Measurements from ENCODE around the gene SOX4.
"Not testable (repeated sequence)": the region's sequence is repeated elsewhere in the genome, so short reads cannot be mapped to it uniquely, and the experiment has no call there.

Gene SOX4

DNA sequence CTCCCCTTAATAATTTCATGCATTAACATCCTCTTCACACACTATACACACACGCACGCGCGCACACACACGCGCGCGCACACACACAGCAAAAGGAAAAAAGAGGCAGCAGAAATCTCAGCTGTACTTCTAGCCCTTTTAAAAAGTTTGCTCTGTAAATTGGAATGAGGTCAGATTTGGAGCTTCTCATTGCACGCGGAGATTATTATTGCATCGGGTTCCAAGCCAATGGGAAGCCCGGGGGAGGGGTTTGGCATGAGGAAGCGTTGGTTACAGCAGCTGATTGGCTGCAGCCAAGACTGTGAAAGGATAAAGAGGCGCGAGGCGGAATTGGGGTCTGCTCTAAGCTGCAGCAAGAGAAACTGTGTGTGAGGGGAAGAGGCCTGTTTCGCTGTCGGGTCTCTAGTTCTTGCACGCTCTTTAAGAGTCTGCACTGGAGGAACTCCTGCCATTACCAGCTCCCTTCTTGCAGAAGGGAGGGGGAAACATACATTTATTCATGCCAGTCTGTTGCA is at the start of gene SOX4:
TSS of gene SOX4 (plus strand) at position 340 of the 515 bp plus-strand sequence. CDS start 784 bp downstream, outside the sequence.
- peak; percentile 94 for FAIRE-seq

DNA sequence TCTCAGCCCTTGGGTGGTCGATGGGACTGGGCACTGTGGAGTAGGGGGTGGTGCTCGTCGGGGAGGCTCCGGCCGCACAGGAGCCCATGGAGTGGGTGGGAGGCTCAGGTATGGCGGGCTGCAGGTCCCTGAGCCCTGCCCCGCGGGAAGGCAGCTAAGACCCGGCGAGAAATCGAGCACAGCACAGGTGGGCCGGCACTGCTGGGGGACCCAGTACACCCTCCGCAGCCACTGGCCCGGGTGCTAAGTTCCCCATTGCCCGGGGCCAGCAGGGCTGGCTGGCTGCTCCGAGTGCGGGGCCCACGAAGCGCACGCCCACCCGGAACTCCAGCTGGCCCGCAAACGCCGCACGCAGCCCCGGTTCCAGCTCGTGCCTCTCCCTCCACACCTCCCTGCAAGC is 41.3 kb upstream of the SOX4 start:
- FAIRE-seq = not testable (repeated sequence)

DNA sequence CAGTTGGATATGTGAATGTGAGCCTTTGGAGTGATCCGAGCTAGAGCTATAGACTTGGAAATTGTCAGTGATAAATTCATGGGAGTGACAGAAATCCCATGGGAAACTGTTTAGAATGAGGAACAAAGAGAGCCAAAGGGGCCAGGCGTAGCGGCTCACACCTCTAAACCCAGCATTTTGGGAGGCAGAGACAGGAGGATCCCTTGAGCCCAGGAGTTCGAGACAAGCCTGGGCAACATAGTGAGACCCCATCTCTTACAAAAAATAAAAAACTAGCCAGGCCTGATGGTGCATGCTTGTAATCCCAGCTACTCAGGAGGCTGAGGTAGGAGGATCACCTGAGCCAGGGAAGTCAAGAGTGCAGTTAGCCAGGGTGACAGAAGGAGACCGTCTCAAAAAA is 39.3 kb upstream of the SOX4 start:
- no peak for FAIRE-seq

DNA sequence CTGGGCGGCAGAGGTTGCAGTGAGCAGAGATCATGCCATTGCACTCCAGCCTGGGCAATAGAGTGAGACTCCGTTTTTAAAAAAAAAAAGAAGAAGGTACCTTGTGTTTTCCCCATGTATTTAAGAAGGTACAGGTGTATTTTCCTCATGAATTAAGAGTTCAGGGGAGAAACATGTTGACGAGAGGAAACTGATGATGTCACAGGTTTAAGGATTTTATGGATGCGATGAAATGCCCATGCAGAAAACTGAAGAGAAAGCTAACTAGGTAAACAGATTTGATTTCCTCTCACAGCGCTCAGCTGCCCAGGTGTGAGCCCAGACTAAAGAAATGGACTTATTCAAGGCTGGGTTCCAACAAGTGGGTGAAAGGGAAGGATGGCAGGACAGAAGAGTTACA is 38.4 kb upstream of the SOX4 start:
- FAIRE-seq = no peak

DNA sequence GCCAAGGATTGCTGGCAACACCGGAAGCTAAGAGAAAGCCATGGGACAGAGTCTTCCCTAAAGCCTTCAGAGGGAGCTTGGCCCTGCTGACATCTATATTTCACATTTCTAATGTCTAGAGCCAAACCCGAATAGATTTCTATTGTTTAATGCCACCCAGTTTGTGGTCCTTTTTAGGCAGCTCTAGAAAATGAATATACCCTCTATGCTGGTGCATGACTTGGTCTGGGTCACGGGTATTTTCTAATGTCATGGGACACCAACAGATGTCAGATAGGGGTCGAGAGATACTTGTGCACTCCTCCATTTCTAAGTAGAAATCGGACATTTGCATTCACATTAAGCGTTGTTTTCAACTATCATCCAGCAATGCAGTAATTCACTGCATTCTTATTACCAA is 37.0 kb upstream of the SOX4 start:
- no peak for FAIRE-seq

DNA sequence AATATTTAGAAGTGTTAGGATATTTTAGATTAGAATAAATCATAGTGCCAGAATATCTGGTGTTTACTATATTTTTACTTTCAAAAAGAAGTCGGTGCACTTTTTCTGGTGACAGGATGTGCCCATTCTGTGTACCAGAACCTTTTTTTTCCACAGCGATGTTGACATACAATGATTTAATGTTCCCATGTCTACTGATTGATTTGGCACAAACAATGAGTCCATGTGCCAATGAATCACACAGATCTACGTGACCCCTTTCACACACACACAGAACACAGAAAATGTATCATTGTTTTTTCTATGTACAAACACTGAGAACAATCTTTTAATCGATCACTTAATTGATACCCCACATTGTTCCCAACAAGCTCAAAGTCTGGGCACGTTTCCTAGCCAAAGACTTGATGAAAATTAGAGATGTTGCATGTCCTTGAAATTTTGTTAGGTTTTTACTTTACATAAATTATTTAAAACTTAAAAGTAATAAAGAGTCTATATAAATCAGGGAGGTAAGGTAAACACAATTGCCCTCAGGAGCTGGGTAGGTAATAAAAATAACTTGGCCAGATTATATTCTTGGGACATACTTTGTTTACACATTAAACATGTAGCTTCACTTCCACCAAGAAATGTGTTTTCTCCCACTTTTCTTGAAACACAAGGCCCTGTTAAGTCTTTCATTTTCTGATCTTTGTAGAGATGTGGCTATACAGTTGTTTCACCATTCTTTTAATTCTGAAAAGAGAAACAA is 36.4 kb upstream of the SOX4 start:
- FAIRE-seq = no peak

DNA sequence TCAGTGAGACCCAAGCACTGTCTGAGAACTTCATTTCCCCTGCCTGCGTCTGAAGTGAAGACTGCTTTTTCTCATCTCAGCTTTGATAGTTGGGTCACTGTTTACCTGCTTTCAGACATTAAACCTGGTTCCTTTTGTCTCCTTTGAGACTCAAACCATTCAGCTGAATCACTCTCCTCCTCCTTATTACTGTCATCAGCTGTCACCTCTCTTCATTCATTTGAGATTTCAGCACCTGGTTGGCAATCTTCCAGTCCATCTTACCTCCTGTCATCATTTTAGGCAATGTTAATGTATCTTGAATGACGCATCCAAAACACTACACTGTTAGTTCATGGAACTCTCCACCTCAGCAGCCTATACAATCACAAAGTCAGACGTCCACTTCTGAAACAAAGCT is 34.3 kb upstream of the SOX4 start:
- FAIRE-seq = peak; percentile 13

DNA sequence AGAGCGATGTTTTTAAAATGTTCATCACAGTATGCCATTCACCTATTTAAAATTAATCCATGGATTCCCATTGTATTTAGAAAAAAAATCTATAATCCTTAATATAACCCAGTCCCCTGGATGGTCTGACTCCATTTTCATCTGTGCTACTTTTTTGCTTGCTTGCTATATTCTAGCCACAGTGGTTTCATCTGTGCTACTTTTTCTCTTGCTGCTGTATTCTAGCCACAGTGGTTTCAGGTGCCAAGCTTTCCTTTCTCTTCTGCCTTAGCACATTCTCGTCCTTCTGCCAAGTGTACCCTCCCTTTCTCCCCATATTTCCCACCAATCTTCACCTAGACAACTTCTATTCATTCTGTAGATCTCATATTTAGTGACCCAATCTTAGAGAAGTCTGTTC is 33.3 kb upstream of the SOX4 start:
- no peak for FAIRE-seq

DNA sequence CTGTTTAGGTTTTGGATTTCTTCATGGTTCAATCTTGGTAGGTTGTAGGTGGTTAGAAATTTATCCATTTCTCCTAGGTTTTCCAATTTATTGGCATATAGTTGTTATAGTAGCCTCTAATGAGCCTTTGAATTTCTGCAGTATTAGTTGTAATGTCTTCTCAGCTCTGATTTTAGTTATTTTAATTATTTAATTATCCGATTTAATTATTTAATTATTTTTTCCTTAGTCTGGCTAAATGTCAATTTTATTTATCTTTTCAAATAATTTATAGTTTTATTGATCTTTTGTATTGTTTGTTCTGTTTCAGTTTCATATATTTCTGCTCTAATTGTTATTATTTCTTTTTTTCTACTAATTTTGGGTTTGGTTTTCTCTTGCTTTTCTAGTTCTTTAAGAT is 28.1 kb upstream of the SOX4 start:
- FAIRE-seq = peak; percentile 70

DNA sequence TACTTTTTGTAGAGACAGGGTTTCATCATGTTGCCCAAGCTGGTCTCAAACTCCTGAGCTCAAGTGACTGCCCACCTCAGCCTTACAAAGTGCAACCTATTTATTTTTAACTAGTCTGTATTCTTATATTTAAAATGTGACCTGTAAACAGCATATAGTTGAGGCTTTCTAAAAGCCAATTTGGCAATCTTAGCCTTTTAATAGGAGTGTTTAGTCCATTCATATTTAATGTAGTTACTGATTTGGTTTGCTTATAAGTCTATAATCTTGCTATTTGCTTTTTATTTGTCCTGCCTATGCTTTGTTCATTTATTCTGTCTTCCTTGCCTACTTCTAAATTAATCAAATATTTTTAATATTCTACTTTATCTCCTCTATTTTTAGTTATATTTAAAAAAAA is 15.0 kb upstream of the SOX4 start:
- no peak for FAIRE-seq

DNA sequence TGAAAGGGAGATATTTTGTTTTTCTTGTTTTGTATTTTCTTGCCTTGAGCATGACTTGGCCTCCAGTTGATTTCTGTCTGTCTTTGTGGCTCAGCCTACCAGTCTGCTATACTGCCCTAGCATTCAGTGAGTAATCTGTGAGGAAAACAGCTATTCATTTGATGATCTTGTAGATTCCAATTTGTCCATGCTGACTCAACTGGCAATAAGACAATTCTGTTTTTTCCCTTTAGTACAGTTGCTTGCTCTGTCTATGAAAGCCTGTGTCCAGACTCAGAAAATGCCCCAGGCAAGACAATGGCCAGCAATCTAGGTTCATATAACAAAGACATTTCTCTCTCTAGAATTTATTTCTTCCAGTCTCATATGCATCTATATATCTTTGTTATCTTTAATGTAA is 10.9 kb upstream of the SOX4 start:
- FAIRE-seq = no peak

DNA sequence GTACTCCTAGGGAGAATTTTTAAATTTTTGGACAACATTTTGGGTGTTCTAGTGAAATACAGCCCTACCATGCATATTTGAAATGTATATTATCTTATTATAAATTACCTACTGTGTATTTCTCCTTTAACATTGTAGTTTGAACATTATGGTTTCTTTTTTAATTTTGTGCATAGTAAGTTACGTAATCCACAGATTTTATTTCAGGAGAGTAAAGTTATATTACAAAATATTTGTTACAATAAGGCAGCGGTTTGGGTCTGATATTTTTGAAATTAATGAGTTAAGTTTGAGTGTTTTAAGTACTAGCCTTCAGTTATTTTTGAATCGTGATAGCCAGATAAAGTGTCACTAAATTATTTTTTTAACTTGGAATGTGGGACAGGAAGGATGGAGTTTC is 7.3 kb upstream of the SOX4 start:
- no peak for FAIRE-seq

DNA sequence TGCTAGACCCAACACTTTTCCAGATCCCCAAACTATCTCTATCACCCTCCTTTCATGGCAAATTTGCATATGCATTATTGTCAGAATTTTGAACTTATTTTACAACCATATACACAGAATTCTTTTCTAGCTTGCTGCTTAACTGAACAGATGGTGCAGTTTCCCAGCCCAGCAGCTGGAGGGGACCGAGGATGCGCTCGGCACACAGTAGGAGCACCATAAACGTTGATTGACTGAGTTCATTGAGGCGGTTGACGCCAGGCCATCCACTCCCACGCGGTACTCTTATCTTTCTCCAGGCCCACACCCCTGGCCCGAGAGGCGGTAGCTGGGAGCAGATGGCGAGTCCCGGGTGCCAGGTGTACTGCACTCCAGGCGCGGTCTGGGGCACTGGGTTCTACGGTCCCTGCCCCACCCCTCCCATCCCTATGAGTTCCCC is 6.8 kb upstream of the SOX4 start:
- FAIRE-seq = no peak

DNA sequence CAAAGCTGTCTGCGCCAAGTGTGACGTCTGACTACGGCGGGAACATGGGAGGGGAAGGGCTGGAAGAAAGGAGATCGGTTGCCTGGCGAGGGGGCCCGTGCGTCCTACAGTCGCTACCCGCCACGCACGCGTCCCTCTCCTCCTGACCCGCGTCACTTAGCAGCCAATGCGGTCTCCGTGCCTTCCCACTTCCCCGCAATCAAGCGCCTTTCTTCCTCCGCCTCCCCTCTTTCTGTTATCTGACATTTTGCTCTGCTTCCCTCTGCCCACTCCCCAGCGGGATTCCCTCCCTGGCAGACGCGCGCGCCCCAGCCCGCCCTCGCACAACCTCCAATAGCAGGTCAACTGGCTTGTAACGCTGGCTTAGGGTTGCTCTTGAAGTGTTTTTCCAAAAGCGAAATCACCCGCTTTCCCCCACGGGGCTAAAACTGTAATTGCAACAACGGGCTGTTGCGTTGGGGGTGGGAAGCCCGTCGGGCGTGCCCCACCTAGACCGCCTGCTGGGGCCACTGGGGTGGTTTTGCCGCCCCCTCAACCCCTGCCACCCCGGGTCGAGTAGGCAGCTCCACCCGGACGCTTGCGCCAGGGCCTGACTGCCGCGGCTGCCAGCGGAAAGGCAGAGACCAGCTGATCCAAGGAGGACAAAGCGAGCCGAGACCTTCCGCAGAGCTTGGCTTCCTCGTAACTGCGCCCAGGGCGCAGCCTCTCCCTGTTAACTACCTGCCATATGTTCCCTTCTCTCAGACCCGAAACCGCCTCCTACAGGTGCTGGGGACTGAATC is 6.2 kb upstream of the SOX4 start:
- no peak for FAIRE-seq

DNA sequence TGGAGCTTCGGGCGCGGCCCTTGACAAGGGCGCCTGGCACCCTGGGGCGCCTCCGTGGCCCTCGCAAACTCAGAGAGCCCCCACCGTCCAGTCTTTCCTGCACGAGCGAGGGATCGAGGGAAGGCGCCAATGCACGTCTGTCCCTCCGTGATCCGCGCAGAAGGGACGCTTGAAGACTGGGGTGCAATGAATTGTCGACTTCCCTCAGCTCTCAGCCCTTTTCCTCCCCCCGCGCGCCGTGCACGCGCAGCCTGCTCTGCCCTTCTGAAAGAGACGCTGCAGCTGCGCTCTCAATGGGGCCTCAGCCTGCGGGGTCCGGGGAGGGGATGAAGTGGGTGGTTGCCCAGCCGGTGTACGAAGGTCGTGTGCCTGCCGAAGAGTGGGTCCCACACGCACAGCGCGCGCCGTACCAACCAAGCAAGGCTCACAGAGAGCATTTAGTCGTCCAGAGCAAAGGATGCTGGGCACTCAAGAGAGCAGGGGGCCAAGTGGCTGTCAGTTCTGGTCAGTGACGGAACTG is 5.5 kb upstream of the SOX4 start:
- no peak for FAIRE-seq

DNA sequence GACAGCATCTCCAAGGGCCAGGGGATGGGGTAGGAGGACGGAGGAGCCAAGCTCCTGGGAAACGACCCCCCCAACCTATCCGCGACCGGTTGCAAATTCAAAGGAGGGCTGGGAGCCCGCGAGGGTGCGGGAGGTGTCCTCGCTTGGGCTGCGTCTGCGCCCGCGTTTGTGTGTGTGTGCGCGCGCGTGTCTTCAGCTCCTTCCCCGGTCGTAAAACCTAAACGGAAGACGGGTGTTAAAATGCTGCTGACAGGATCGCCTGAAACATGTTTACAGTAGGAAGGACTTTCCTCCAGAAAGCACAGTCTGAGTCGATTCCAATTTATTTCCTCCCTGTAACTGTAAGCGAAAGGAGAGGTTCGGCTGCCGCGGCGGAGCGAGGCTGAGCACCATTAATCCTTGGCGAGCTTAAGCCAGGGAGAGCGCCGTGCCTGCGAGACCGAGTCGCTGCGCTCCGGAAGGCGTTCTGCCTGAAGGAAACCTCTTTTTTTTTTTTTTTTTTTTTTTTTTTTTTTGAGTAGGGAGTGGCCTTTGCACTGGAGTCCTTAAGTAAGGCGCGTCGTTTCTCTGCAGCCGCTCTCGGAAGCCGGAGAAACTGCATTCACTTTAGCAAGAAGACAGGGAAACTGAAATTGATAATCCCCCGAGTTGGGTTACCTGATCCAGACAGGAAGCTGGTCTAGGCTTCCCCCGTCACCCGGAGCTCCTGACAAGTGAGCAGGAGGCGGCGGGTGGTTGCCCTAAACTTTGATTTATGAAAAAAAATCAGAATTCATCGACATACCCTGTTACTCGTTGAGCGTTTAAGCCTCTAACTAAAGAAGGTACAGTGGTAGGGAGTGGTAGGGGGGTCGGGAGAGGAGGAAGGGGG is 4.8 kb upstream of the SOX4 start:
- FAIRE-seq = no peak

DNA sequence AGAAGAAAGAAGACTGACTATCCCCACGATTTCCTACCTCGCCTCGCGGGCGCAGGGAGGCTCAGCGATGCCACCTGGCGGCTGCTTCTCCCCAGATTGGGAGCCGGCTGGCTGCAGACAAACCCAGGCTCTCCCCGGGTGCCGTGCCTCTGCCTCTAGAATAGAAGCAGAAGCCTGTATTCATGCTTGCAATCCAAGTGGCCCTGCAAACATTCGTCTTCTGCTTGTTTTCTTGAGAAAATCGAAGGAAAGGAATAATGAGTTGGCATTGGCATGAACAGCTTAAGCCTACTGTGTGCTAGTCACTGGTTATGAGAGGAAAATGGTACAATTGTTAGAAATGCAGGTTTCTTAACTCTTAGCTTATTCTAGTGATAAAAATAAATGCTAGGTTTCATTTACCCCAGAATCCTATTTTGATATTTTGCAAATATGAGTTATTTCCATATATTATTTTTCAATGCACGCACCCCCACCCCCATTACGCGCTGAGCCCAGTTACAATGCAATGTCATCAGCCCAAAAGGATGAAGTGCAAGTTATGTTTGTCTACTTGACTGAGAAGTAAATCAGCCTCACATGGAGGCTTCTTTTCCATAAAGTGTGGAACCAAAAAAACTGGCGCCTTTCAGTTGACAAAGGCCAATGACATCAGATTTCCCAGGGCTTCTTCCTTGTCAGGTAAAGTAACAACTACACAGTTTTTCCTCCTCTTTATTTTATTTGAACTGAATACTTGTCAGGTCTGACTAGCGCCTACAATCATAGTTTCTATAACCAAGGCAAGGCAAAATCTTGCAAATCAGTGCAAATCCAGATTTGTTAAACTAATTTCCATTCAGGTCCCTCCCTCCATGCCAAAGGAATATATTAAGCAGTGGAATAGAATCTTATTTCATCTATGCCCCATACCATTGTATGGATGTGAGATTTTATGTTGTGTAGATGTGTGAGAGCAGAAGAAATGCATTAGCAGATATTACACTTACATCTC is 3.9 kb upstream of the SOX4 start:
- FAIRE-seq = no peak

DNA sequence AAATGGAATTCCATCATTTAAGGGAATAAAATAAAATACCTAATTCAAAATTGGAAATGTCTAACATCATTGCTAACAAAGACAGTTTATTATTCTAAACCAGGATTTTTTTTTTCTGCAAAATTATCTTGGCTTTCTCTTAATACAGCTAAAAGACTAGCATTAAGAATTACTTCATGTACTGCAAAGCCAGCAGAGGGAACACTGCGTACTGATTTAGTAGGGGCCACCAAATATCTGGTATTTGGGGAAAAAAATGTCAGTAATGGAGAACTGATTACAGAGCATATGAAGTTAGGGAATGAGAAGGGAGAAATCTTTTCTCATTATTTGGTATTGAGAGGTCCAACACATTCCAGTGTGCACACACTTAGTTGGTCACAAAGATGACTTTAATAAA is 3.2 kb upstream of the SOX4 start:
- FAIRE-seq = no peak

DNA sequence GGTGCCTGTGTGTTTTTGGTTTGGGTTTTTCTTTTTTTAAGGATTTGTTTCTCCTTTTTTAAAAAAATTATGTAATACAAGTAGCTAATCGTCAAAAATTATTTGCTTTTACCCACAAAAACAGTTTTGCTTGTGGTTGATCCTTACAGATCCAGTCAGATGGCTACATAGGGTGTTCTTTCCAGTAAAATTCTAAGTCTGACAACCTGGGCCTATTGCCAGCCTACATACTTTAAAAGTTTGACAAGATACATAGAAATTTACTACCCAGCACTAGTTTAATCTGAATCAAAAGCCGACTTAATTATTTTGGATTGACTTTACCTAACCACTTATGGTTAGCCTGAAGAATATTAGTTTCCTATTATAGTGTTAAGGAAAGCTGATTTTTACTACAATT is 2.1 kb upstream of the SOX4 start:
- FAIRE-seq = no peak

DNA sequence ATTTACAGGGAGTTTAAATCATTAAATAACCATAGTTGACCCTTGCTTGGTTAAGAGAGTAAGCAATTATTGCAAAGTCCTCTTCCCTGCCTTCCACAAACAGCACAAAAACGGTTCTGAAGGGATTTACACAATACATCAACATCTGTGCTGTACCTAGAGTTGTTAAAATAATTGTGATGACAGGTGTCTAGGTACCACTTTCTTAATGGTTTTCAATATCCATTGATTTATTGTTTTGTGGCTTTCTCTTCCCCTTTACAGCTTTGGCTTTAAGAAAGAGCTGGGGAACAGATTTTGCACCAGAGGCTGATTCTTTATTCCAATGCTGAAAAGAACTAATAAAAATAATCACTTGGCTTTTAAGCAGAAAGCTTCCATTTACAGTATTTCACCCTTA is 598 bp upstream of the SOX4 start:
- no peak for FAIRE-seq

DNA sequence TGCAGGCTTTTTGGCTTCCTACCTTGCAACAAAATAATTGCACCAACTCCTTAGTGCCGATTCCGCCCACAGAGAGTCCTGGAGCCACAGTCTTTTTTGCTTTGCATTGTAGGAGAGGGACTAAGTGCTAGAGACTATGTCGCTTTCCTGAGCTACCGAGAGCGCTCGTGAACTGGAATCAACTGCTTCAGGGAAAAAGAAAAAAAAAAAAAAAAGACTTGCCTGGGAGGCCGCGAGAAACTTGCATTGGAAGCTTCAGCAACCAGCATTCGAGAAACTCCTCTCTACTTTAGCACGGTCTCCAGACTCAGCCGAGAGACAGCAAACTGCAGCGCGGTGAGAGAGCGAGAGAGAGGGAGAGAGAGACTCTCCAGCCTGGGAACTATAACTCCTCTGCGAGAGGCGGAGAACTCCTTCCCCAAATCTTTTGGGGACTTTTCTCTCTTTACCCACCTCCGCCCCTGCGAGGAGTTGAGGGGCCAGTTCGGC is 420 bp downstream of the SOX4 start:
- no peak for FAIRE-seq

Measured in islet of Langerhans (tissue), 1 donor.